Body of pancreas (tissue), 4 donors: Measurements from ENCODE around the gene UMPS.

Experiments
- POLR2A ChIP-seq, 3 donors: fragments of 450-650 bp; IDR thresholded peaks; one replicate each; pipeline ENCODE4 v1.6.1; 2016; ENCODE audit warnings: antibody characterized with exemption in 3 of 3, mild to moderate bottlenecking in 2 of 3
- TF ChIP-seq, protein P1 (sequence below), 7 experiments: fragments of 450-650 bp in 4 of 7; fragments of 200-600 bp in 3 of 7; sonication (generic) in 3 of 7; IDR thresholded peaks; one replicate each; pipeline ENCODE4 v1.5.1; 2016 to 2019; ENCODE audit warnings: antibody characterized with exemption in 7 of 7

GRCh38 chr3:124767264-124767663, 37.0 kb downstream of the UMPS start:
- no peak for TF ChIP-seq POLR2A (IDR thresholded peaks at IDR 0.05)
- TF ChIP-seq, protein P1, sequence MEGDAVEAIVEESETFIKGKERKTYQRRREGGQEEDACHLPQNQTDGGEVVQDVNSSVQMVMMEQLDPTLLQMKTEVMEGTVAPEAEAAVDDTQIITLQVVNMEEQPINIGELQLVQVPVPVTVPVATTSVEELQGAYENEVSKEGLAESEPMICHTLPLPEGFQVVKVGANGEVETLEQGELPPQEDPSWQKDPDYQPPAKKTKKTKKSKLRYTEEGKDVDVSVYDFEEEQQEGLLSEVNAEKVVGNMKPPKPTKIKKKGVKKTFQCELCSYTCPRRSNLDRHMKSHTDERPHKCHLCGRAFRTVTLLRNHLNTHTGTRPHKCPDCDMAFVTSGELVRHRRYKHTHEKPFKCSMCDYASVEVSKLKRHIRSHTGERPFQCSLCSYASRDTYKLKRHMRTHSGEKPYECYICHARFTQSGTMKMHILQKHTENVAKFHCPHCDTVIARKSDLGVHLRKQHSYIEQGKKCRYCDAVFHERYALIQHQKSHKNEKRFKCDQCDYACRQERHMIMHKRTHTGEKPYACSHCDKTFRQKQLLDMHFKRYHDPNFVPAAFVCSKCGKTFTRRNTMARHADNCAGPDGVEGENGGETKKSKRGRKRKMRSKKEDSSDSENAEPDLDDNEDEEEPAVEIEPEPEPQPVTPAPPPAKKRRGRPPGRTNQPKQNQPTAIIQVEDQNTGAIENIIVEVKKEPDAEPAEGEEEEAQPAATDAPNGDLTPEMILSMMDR (IDR thresholded peaks at IDR 0.05), result no peak
